ENCODE measurements around the gene MOSMO.

- no peak for TF ChIP-seq CTCF (IDR thresholded peaks at IDR 0.05)
- TF ChIP-seq ZFX (IDR thresholded peaks at IDR 0.05; ENCODE audit: borderline replicate concordance) = no peak
These were observed 526 bp downstream of the MOSMO start for GRCh38 chr16:22008215-22009059.

Measured in 22Rv1 (cell line).